PC-9 (cell line): ENCODE data around the gene MORF4L1. TPM values are rescaled to one million over a fixed set of nuclear protein-coding genes. Genes with fewer than 3 reads are reported as not detected.
"Not testable (repeated sequence)": the region's sequence is repeated elsewhere in the genome, so short reads cannot be mapped to it uniquely, and the experiment has no call there.

Experiments
- BruUV-seq: library from RNA; stranded (reverse); fragments of 400-500 nt; replicated peaks from 2 replicates; lab custom pipeline; 2021; lab: Mats Ljungman, UMichigan
- CTCF ChIA-PET: fragments of 300-600 bp; sonication (Branson Sonifier 250); formaldehyde crosslinking; loops from one replicate; lab custom pipeline; 2022; ENCODE audit warnings: antibody characterized with exemption; lab: Charles Lee
- POLR2A ChIA-PET: fragments of 300-600 bp; sonication (Branson Sonifier 250); formaldehyde crosslinking; loops from one replicate; lab custom pipeline; 2022; ENCODE audit warnings: antibody characterized with exemption; ENCODE audit not compliant: unreplicated experiment; lab: Charles Lee
- DNase-seq, 2 experiments: peaks; one replicate each; pipeline versions ENCODE4 v3.0.0 to v3.0.0-alpha.2; 2015 to 2022; ENCODE audit warnings: mixed read lengths in 1 of 2
- H2AFZ ChIP-seq: fragments of 200-600 bp; sonication (generic); 2 replicates; pipeline ENCODE4 v1.8.1; 2017; ENCODE audit warnings: antibody characterized with exemption
- H3F3A ChIP-seq: fragments of 200-600 bp; sonication (generic); 2 replicates; pipeline ENCODE4 v1.8.1; 2017; ENCODE audit warnings: antibody characterized with exemption, mild to moderate bottlenecking, low read depth; ENCODE audit not compliant: insufficient read depth
- H3K27ac ChIP-seq: fragments of 200-600 bp; sonication (generic); 2 replicates; pipeline ENCODE4 v1.6.1; 2016; ENCODE audit warnings: mixed run types
- H3K27me3 ChIP-seq: fragments of 200-600 bp; sonication (generic); 2 replicates; pipeline ENCODE4 v1.6.1; 2016; ENCODE audit warnings: low read depth, mixed run types; ENCODE audit not compliant: insufficient read depth
- H3K36me3 ChIP-seq: fragments of 200-600 bp; sonication (generic); 2 replicates; pipeline ENCODE4 v1.6.1; 2016; ENCODE audit warnings: low read depth, mixed run types
- H3K4me1 ChIP-seq: fragments of 200-600 bp; sonication (generic); replicated peaks from 2 replicates; pipeline ENCODE4 v1.6.1; 2016; ENCODE audit warnings: mixed run types; ENCODE audit not compliant: insufficient read depth
- H3K4me2 ChIP-seq: fragments of 200-600 bp; sonication (generic); 2 replicates; pipeline ENCODE4 v1.6.1; 2017; ENCODE audit warnings: mixed run types
- H3K4me3 ChIP-seq: fragments of 200-600 bp; sonication (generic); 2 replicates; pipeline ENCODE4 v1.6.1; 2016; ENCODE audit warnings: mixed run types
- H3K79me2 ChIP-seq: fragments of 200-600 bp; sonication (generic); 2 replicates; pipeline ENCODE4 v1.6.1; 2017; ENCODE audit warnings: low read depth, mixed run types
- H3K9me2 ChIP-seq: fragments of 200-600 bp; sonication (generic); 2 replicates; pipeline ENCODE4 v1.8.1; 2017; ENCODE audit warnings: mild to moderate bottlenecking; ENCODE audit not compliant: insufficient read depth
- H3K9me3 ChIP-seq: fragments of 200-600 bp; sonication (generic); 2 replicates; pipeline ENCODE4 v1.8.1; 2016; ENCODE audit warnings: low read depth; ENCODE audit not compliant: insufficient read depth
- H4K20me1 ChIP-seq: fragments of 200-600 bp; sonication (generic); 2 replicates; pipeline ENCODE4 v1.8.1; 2017; ENCODE audit not compliant: insufficient read depth
- EZH2 ChIP-seq: fragments of 200-600 bp; sonication (generic); IDR thresholded peaks from 2 replicates; pipeline ENCODE4 v1.8.0; 2017; ENCODE audit warnings: antibody characterized with exemption, low read depth
- intact Hi-C: fragments of 100-400 bp; cut with micrococcal nuclease; formaldehyde crosslinking; loops from one replicate; pipeline ENCODE4 v1.10.0; 2022; ENCODE audit not compliant: unreplicated experiment
- total RNA-seq: library from RNA; stranded (reverse); gene quantifications from 2 replicates; pipeline ENCODE4 v1.2.3, GENCODE V29; 2021
- TF ChIP-seq, protein P1 (sequence below): fragments of 200-600 bp; sonication (generic); conservative IDR thresholded peaks from 2 replicates; pipeline ENCODE4 v1.6.1; 2017; ENCODE audit warnings: mixed run types, antibody characterized with exemption, mild to moderate bottlenecking, moderate library complexity

MORF4L1 gene
- total RNA-seq, 1 experiment from 2014 or later = 282 TPM

DNA sequence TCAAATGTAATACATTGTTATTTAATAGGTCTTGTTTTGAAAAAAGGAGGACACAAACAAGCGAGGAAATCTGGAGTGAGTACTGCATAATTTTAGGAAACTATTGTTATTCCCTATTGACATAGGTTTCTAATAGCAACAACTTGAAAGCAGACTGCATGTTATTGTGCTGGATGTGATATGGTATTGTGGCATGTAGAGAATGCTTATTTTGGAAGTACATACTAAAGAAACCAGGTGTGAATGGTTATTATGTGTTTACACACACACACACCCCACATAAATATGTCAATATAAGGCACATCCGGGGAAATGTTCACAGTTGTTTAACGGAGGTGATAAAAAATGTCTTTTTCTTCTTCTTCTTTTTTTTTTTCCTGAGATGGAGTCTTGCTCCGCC, 5.9 kb upstream of the MORF4L1 start:
- no peak for DNase-seq
- Histone ChIP-seq H3K4me2 (no peak overlapping the region), H3K27me3 (no peaks in the 10 kb centered on the region), H3K27ac (no peak overlapping the region), H3K79me2 (no peaks in the 10 kb centered on the region), H3K4me3 (no peak overlapping the region), H3K9me2 (no peaks in the 10 kb centered on the region), H2AFZ (no peak overlapping the region), H4K20me1 (no peaks in the 10 kb centered on the region), H3K4me1 (no peaks in the 10 kb centered on the region), H3K36me3 (no peaks in the 10 kb centered on the region), H3K9me3 (no peaks in the 10 kb centered on the region), H3F3A (peaks cover 4% of the 10 kb centered on the region)
- POLR2A ChIA-PET = no interaction called here
- intact Hi-C loops = no loop called here
- TF ChIP-seq, protein P1, sequence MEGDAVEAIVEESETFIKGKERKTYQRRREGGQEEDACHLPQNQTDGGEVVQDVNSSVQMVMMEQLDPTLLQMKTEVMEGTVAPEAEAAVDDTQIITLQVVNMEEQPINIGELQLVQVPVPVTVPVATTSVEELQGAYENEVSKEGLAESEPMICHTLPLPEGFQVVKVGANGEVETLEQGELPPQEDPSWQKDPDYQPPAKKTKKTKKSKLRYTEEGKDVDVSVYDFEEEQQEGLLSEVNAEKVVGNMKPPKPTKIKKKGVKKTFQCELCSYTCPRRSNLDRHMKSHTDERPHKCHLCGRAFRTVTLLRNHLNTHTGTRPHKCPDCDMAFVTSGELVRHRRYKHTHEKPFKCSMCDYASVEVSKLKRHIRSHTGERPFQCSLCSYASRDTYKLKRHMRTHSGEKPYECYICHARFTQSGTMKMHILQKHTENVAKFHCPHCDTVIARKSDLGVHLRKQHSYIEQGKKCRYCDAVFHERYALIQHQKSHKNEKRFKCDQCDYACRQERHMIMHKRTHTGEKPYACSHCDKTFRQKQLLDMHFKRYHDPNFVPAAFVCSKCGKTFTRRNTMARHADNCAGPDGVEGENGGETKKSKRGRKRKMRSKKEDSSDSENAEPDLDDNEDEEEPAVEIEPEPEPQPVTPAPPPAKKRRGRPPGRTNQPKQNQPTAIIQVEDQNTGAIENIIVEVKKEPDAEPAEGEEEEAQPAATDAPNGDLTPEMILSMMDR = no peak
- CTCF ChIA-PET = no interaction called here
- no TSS peak for BruUV-seq

DNA sequence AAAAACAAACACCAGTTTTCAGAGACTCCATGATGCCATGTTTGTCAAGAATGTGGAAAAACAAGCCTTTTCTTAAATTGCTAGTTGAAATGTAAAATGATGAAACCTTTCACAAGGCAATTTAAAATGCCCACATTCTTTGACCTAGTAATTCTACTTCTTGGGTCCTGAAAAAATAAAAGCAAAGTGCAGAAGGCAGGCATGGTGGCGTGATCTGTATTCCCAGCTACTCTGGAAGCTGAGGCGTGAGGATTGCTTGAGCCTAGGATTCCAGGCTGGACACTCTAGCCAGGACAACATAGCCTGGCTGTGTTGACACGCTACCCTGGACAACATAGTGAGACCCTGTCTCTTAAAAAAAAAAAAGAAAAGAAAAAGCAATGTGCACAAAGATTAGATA, 4.3 kb upstream of the MORF4L1 start:
- no peak for TF ChIP-seq EZH2
- TF ChIP-seq, protein P1 = no peak
- H3K9me3 ChIP-seq = no peaks in the 10 kb centered on the region
- H3K4me1 ChIP-seq = no peaks in the 10 kb centered on the region; the same call in 1 of the 2 replicates
- H3F3A ChIP-seq = peaks cover 3% of the 10 kb centered on the region
- intact Hi-C loops = no loop called here
- ChIA-PET CTCF (no interaction called here), POLR2A (no interaction called here)
- no peaks in the 10 kb centered on the region for H3K9me2 ChIP-seq
- H3K4me3 ChIP-seq = no peak overlapping the region
- H3K27me3 ChIP-seq = no peaks in the 10 kb centered on the region
- H2AFZ ChIP-seq = no peak overlapping the region
- H4K20me1 ChIP-seq = no peaks in the 10 kb centered on the region
- DNase-seq = no peak
- no TSS peak for BruUV-seq
- peaks cover 6% of the 10 kb centered on the region for H3K79me2 ChIP-seq
- no peaks in the 10 kb centered on the region for H3K36me3 ChIP-seq
- H3K27ac ChIP-seq = no peak overlapping the region
- no peak overlapping the region for H3K4me2 ChIP-seq

DNA sequence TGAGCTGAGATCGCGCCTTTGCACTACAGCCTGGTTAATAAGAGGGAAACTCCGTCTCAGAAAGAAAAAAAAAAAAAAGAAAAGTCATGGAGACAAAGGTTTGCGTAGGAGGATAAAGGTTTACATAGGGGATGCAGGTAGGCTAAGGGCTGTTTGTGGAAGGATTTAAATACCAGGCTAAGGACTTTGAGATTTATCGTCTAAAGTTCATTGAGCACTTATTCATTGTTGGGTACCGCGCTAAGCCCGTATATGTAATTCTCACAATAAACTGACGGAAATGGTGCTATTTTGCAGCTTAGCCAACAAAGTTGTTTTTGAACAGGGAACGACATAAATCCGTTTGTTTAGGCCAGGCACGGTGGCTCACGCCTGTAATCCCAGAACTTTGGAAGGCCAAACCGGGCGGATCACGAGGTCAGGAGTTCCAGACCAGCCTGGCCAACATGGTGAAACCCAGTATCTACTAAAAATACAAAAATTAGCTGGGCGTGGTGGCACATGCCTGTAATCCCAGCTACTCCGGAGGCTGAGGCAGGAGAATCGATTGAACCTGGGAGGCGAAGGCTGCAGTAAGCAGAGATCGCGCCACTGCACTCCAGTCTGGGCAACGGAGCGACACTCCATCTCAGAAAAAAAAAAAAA, 1.1 kb upstream of the MORF4L1 start:
- Histone ChIP-seq H3K4me1 (peaks cover 20% of the 10 kb centered on the region), H4K20me1 (peaks cover 28% of the 10 kb centered on the region), H3K79me2 (peaks cover 38% of the 10 kb centered on the region), H3F3A (peaks cover 17% of the 10 kb centered on the region)
- H3K9me2 ChIP-seq, CTCF ChIA-PET, H3K27ac ChIP-seq, H3K4me2 ChIP-seq, H3K36me3 ChIP-seq, DNase-seq, H3K4me3 ChIP-seq, H3K9me3 ChIP-seq, BruUV-seq, intact Hi-C loops, H2AFZ ChIP-seq, H3K27me3 ChIP-seq: not testable (repeated sequence)
- POLR2A ChIA-PET = interaction anchor here (0.6 to 0.7 kb wide), 4 partner anchors 10 to 572 kb away, joined by 3 to 11 read pairs (median 6); partner anchors contain the start of gene SKIC8
